Measurements from ENCODE around the gene CMSS1. TPM values are rescaled to one million over a fixed set of nuclear protein-coding genes. Genes with fewer than 3 reads are reported as not detected.

Gene CMSS1
- total RNA-seq, 1 donor from 2014 or later: 56.3 TPM

GRCh38 chr3:99842826-99843589 is 25.3 kb downstream of the CMSS1 start:
- Mint-ChIP-seq H3K27me3 (ENCODE audit: insufficient read depth, low read depth) (no peaks in the 10 kb centered on the region), H3K4me3 (no peak overlapping the region), H3K36me3 (no peaks in the 10 kb centered on the region), H3K4me1 (no peaks in the 10 kb centered on the region), H3K27ac (no peak overlapping the region), H3K9me3 (no peaks in the 10 kb centered on the region)
- no peak overlapping the region for H2AFZ ChIP-seq (replicated peaks)
- H3K27ac ChIP-seq: no peak overlapping the region
- no peaks in the 10 kb centered on the region for H3K27me3 ChIP-seq
- H4K20me1 ChIP-seq (ENCODE audit: low read depth): peaks cover 7% of the 10 kb centered on the region
- peaks cover 7% of the 10 kb centered on the region for H3K4me1 ChIP-seq
- no peak overlapping the region for H3K4me2 ChIP-seq
- H3K79me2 ChIP-seq (ENCODE audit: low read depth): peaks cover 17% of the 10 kb centered on the region
- no peaks in the 10 kb centered on the region for H3K36me3 ChIP-seq
- no peak overlapping the region for H3K4me3 ChIP-seq
- no peak overlapping the region for H3K9ac ChIP-seq
- TF ChIP-seq CTCF (IDR thresholded peaks at IDR 0.05) (peak; percentile 79), EZH2 (IDR thresholded peaks at IDR 0.05) (no peak)
- peak; percentile 41 for DNase-seq (ENCODE audit: low spot score)
- no peaks in the 10 kb centered on the region for H3F3A ChIP-seq (ENCODE audit: low read depth)
- no peaks in the 10 kb centered on the region for H3K9me3 ChIP-seq (ENCODE audit: low read depth)

GRCh38 chr3:99843590-99844258 is 26.1 kb downstream of the CMSS1 start:
- H3K27ac Mint-ChIP-seq: peak overlapping the region; percentile 21
- no peaks in the 10 kb centered on the region for H3K36me3 Mint-ChIP-seq
- H3K27me3 Mint-ChIP-seq (ENCODE audit: insufficient read depth, low read depth): no peaks in the 10 kb centered on the region

GRCh38 chr3:99845331-99845730 is 27.7 kb downstream of the CMSS1 start:
- Mint-ChIP-seq H3K27me3 (ENCODE audit: insufficient read depth, low read depth) (no peaks in the 10 kb centered on the region), H3K9me3 (no peaks in the 10 kb centered on the region), H3K4me1 (no peaks in the 10 kb centered on the region), H3K4me3 (no peak overlapping the region), H3K36me3 (no peaks in the 10 kb centered on the region), H3K27ac (no peak overlapping the region)
- Histone ChIP-seq H3K4me2 (no peak overlapping the region), H3K36me3 (no peaks in the 10 kb centered on the region), H3F3A (ENCODE audit: low read depth) (peaks cover 4% of the 10 kb centered on the region), H3K27me3 (no peaks in the 10 kb centered on the region), H3K4me1 (peaks cover 11% of the 10 kb centered on the region), H3K79me2 (ENCODE audit: low read depth) (peaks cover 23% of the 10 kb centered on the region), H3K9me3 (ENCODE audit: low read depth) (no peaks in the 10 kb centered on the region), H2AFZ (replicated peaks) (no peak overlapping the region), H3K27ac (no peak overlapping the region), H3K4me3 (no peak overlapping the region), H4K20me1 (ENCODE audit: low read depth) (peaks cover 4% of the 10 kb centered on the region), H3K9ac (no peak overlapping the region)
- DNase-seq (ENCODE audit: low spot score): no peak
- no peak for TF ChIP-seq EZH2phosphoT487 (IDR thresholded peaks at IDR 0.05)
- TF ChIP-seq EZH2 (IDR thresholded peaks at IDR 0.05): no peak
- no peak for TF ChIP-seq CTCF (IDR thresholded peaks at IDR 0.05)

More at GRCh38 chr3:99843590-99844258, 26.1 kb downstream of the CMSS1 start:
- no peak overlapping the region for H3K9ac ChIP-seq
- no peaks in the 10 kb centered on the region for H3K4me1 ChIP-seq
- no peak overlapping the region for H3K27ac ChIP-seq
- Mint-ChIP-seq H3K4me1 (no peaks in the 10 kb centered on the region), H3K9me3 (no peaks in the 10 kb centered on the region), H3K4me3 (no peak overlapping the region)
- H2AFZ ChIP-seq (replicated peaks): no peak overlapping the region
- H4K20me1 ChIP-seq (ENCODE audit: low read depth): peaks cover 4% of the 10 kb centered on the region
- H3K27me3 ChIP-seq: no peaks in the 10 kb centered on the region
- DNase-seq (ENCODE audit: low spot score): no peak
- H3K36me3 ChIP-seq: no peaks in the 10 kb centered on the region
- TF ChIP-seq EZH2phosphoT487 (IDR thresholded peaks at IDR 0.05) (no peak), CTCF (IDR thresholded peaks at IDR 0.05) (no peak), EZH2 (IDR thresholded peaks at IDR 0.05) (no peak)
- no peaks in the 10 kb centered on the region for H3K9me3 ChIP-seq (ENCODE audit: low read depth)
- no peaks in the 10 kb centered on the region for H3F3A ChIP-seq (ENCODE audit: low read depth)
- no peak overlapping the region for H3K4me2 ChIP-seq
- peaks cover 17% of the 10 kb centered on the region for H3K79me2 ChIP-seq (ENCODE audit: low read depth)
- H3K4me3 ChIP-seq: no peak overlapping the region

All from neural progenitor cell (in vitro differentiated cells).